ENCODE data around the gene MYL7.
A peak's percentile ranks its signal among the peaks of the same experiment; 100 is the strongest.

The MYL7 gene

DNA sequence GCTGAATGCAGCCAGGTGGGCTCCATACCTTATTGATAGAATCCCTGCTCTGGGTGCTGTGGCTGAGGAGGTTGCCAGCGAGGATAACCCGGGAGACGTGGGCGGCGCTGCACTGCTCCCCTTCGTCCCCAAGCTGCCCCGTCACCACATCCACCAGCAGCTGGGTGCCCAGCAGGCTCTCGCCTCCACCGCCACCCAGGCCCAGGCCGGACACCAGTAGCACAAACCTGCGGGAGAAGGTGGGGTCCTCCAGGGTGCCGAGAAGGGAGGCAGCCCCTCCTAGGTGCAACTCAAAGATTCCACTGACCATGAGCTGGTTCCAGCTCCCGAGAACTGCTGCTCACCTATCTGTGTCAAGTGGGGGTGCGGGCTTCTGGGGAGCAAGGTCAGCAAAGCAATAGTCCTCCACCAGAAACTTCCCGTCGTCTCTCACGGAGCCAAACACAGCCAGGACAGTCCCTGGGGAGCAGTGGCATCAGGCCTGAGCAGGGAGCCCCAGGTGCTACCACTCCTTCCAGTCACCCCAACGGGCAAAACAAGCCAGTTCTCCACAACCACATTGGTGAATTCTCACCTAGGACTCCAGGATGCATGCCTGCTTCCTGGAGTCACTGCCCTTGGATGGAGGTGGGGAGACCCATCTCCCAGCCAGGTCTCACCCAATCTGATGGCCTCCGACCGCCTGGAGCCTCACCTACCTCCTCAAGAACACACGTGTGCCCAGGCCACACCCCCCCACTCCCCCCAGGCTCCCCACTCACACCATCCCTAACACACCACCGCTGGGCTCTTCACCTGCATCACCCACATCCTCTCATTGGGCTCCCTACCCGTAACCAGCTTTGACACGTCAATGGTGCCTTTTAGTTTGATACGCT lies 24.1 kb downstream of the MYL7 start:
- no peak overlapping the region for H3K27ac ChIP-seq

DNA sequence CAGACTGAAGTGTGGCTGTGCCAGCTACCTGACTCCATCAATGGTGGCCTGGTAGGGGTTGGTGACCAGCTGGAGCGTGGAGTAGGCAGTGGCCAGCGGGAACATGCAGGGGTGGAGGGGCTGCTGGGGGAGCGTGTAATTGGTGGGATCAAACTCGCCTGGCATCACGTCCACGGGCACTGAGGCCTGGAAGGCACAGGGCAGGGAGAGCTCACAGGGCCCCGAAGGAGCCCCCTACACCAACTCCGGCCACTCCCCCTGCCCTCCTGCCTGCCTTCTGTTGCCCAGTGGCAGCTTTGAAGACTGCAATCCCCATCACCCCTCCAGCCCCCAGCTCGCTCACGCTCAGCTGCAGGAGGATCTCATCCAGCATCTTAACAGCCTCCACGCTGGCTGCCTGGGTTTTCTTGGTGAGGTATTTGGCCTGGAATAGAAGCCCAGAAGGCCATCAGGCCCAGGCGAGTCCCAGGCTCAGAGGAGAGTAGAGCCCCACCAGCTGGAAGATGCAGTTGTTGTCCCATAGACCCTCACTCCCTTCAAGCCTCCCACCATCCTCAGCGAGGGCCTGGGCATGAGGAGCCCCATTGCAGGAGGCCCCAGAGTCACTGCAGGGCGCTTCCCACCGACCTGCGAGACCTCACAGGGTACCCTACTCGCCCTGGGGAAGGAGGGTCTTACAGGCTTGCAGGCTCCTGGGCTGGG lies 24.9 kb downstream of the MYL7 start:
- Histone ChIP-seq H3K27ac (no peak overlapping the region), H3K4me3 (no peak overlapping the region)

More for the DNA sequence above, 24.1 kb downstream of the MYL7 start:
- H3K4me3 ChIP-seq, result no peak overlapping the region

DNA sequence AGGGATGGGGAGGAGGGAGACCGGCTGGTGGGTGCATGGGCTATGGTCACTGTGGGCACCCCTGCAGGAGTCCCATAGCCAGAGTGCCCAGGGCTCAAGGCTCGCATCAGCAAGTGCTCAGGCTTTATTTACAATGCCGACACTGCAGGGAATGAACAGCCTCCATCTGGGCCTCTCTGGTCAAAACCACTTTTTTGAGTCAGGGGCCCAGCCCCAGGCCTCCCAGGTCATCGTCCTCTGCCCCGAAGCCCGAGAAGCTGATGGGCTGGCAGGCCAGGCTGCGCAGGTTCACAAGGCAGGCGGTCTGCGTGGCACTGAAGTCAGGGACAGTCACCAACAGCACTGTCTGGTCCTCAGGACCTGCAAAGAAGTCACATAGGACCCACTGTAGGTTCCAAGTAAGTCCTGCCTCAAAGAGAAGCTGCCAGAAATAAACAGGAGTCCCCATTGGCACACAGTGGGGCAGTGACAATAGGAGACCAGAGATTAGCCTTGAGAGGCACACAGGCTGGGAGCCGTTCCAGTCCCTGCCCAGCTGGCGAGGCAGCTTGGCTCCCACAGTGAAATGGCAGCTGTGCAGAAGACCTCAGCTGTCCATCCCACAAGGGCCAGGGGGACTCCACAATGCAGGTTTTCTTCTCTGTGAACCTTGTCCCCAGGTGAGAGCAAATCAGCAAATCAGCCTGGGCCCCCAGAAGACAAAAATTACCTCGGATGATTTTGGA lies 26.4 kb downstream of the MYL7 start:
- Histone ChIP-seq H3K27ac (no peak overlapping the region), H3K4me3 (no peak overlapping the region)

DNA sequence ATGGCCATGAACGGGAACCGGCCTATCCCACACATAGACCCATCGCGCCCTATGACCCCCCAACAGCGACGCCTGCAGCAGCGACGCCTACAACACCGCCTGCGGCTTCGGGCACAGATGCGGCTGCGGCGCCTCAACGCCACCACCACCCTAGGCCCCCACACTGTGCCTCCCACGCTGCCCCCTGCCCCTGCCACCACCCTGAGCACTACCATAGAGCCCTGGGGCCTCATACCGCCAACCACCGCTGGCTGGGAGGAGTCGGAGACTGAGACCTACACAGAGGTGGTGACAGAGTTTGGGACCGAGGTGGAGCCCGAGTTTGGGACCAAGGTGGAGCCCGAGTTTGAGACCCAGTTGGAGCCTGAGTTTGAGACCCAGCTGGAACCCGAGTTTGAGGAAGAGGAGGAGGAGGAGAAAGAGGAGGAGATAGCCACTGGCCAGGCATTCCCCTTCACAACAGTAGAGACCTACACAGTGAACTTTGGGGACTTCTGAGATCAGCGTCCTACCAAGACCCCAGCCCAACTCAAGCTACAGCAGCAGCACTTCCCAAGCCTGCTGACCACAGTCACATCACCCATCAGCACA lies 27.3 kb downstream of the MYL7 start:
- H3K27ac ChIP-seq, result no peak overlapping the region
- H3K4me3 ChIP-seq, result no peak overlapping the region

DNA sequence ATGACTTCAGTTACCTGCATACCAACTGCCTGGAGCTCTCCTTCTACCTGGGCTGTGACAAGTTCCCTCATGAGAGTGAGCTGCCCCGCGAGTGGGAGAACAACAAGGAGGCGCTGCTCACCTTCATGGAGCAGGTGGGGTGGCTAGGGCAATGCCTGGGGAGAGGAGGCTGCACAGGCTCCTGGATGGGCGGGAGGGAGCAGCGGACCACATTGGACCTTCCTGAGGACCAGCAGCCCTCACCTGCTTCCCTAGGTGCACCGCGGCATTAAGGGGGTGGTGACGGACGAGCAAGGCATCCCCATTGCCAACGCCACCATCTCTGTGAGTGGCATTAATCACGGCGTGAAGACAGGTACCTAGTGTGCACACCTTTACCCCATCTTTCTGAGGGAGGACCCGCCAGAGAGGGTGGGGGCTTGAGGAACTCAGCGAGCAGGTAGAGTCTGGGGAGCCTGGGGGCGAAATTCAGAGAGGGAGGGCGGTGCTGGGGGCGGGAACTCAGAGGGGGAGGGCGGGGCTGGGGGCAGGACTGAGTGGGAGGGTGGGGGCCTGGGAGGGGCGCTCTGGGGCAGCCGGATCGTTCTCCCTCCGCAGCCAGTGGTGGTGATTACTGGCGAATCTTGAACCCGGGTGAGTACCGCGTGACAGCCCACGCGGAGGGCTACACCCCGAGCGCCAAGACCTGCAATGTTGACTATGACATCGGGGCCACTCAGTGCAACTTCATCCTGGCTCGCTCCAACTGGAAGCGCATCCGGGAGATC lies 28.0 kb downstream of the MYL7 start:
- no peak overlapping the region for H3K27ac ChIP-seq

DNA sequence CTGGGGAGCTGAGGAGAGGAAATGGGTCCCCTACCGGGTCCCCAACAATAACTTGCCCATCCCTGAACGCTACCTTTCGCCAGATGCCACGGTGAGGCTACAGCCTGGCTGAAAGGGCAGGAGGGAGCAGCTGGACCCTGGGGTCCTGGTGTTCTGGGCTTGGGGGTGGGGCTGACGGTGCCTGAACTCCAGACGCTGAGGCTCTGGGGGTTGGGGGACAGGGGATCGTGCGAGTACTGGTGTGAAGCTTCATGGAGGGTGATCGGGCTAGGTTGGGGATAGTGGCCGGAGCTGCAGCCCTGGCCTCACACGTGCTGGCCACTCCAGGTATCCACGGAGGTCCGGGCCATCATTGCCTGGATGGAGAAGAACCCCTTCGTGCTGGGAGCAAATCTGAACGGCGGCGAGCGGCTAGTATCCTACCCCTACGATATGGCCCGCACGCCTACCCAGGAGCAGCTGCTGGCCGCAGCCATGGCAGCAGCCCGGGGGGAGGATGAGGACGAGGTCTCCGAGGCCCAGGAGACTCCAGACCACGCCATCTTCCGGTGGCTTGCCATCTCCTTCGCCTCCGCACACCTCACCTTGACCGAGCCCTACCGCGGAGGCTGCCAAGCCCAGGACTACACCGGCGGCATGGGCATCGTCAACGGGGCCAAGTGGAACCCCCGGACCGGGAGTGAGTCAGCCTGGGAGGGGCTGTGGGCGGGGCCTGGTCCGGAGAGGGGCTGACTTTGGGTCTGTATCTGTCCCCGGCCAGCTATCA lies 28.7 kb downstream of the MYL7 start:
- H3K27ac ChIP-seq, result no peak overlapping the region
- H3K4me3 ChIP-seq, result no peak overlapping the region

More for the DNA sequence above, 28.0 kb downstream of the MYL7 start:
- H3K4me3 ChIP-seq, result no peak overlapping the region

DNA sequence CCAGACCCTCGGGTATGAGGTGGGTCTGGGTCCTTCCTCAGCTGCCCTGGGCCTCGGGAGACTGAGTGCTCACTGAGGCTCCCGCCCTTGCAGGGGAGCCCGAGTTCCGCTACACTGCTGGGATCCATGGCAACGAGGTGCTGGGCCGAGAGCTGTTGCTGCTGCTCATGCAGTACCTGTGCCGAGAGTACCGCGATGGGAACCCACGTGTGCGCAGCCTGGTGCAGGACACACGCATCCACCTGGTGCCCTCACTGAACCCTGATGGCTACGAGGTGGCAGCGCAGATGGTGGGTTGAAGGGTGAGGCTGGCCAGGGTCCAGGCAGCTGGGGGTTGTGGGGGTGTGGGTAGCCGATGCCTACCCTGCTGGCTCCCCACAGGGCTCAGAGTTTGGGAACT lies 29.4 kb downstream of the MYL7 start:
- H3K4me3 ChIP-seq, result no peak overlapping the region
- no peak overlapping the region for H3K27ac ChIP-seq

DNA sequence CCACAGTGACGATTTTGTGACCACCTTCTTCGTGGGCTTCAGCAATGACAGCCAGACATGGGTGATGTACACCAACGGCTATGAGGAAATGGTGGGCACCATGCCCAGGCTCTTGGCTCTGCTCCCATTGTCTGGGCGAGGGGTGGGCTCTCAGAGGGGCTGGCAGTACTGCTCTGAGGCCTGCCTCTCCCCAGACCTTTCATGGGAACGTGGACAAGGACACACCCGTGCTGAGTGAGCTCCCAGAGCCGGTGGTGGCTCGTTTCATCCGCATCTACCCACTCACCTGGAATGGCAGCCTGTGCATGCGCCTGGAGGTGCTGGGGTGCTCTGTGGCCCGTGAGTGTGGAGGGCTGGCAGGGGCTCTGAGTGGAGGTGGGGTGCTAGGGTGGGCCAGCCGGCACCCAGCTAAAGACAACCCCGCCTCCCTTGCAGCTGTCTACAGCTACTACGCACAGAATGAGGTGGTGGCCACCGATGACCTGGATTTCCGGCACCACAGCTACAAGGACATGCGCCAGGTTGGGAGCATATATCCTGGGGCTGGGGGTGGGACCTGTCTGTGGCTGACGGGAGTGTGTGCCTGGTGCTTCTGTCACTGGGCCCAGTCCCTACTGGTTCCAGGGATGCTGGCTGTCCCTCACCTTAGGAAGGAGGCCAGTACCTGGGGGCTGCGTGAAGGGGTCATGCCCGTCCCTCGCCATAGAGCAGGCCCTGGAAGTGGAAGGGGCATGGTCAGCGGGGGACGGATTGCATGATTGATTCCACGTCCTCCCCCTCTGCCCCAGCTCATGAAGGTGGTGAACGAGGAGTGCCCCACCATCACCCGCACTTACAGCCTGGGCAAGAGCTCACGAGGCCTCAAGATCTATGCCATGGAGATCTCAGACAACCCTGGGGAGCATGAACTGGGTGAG lies 30.2 kb downstream of the MYL7 start:
- Histone ChIP-seq H3K4me3 (no peak overlapping the region), H3K27ac (peak overlapping the region in 3 of 21 experiments; percentile 7 to 21 (median 11))

DNA sequence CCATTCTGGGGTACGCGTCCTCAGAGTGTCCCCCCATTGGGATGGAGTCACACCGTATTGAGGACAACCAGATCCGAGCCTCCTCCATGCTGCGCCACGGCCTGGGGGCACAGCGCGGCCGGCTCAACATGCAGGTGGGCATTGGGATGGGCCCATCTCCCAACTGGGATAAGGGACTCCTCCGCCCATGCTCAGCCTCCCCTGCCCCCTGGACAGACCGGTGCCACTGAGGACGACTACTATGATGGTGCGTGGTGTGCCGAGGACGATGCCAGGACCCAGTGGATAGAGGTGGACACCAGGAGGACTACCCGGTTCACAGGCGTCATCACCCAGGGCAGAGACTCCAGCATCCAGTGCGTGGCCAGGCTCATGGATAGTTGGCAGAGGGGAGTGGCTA lies 31.1 kb downstream of the MYL7 start:
- H3K4me3 ChIP-seq, result no peak overlapping the region
- H3K27ac ChIP-seq, result peak overlapping the region in 2 of 21 experiments; percentile 11 to 18

DNA sequence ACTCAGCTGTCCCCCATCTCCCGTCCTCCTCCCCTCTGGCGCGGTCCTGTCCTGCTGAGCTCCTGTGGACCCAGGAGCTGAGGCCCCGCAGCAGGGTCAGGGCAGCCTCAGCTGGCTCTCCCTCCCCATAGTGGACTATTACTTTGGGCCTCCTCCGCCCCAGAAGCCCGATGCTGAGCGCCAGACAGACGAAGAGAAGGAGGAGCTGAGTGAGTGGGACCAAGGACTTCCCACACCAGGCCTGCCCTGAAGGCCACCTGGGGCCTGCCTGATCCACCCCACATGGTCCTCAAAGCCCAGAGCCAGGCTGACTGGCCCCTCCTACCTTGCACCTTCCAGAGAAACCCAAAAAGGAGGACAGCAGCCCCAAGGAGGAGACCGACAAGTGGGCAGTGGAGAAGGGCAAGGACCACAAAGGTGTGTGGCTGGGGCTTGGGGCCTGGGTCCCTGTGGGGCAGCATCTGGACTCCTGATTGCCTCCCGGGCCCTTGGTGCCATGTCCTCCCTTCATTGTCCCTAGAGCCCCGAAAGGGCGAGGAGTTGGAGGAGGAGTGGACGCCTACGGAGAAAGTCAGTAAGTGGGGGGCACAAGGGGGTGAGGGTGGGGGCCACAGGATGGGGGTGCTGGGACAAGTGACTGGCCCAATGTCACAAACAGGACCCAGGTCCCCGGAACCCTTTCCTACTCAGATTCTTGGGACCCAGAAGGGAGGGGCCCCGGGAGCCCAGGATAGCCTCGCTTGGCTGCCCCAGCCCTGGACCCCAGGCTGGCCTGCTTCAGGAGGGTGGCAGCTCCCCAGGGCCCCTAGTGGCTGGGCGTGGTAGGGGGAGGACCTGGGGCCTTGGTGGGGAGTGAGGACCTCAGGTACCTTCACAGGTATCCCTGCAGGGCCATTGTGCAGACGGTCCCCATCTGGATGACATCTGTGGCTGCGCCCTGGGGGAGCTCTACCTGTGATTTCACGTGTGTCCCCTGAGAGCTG lies 32.1 kb downstream of the MYL7 start:
- Histone ChIP-seq H3K4me3 (no peak overlapping the region), H3K27ac (peak overlapping the region in 5 of 21 experiments; percentile 6 to 47 (median 25))

DNA sequence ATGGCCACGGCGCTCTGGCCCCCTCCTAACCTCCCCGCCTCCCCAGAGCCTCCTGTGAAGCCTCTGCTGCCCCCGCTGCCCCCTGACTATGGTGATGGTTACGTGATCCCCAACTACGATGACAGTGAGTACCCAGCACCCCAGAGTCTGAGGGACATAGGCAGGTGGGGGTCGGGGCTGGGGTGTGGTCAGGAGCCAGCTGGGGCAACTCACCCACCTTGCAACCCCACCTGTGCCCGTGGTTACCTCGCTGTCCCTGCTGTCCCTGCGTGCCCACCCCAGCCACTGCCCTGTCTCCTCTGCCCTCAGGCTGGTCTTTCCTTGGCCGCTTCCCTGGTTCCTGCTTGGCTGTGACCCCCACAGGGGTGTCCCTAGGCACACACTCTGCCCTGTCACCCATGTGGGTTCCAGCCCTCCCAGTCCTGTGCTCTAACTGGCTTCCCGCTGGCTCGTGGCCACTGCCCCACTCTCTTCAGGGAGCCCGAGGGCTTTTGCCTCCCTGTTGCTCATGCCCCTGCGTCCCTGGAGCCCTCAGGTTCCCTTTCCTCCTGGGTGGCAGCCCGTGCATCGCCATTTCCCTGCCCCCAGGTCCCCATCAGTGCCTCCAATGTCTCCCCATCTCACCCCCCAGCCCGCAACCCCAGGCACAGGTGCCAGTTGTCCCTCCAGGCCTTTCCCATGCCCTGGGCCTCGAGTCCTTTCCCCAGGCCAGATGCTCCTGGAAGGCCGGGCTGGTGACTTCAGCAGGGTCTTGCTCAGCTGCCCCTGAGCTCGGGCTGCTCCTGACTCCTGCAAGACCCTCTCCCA lies 33.0 kb downstream of the MYL7 start:
- peak overlapping the region in 9 of 21 experiments; percentile 25 to 99 (median 83) for H3K27ac ChIP-seq
- no peak overlapping the region for H3K4me3 ChIP-seq

DNA sequence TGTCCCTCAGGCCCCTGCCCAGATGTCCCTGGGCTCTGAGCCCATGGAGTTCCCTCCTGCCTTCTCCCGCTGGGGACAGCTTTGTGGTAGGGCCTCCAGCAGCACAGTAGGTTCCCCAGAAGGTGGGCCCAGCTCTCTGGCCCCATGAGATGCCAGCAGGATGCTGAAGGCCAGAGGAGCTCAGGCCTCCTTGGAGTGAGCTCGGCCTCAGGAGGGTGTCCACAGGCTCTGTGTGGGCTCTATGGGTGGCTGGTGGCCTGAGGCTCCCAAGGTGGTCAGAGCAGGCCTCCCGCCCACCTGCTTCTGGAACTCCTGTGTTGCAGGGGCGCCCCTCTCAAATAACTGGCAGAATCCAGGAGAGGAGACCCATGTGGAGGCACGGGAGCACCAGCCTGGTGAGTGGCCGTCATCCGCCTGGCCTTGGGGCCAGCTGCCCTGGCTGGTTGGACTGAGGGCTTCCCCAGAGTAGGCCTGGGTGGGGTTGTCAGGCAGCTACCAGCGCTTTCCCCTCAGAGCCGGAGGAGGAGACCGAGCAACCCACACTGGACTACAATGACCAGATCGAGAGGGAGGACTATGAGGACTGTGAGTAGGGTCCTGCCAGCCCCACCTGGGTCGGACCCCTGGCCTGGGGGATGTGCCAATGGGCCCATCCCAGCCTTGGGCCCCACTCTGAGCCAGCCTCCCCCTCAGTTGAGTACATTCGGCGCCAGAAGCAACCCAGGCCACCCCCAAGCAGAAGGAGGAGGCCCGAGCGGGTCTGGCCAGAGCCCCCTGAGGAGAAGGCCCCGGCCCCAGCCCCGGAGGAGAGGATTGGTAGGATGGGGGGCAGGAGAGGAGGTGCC lies 33.8 kb downstream of the MYL7 start:
- Histone ChIP-seq H3K27ac (peak overlapping the region in 14 of 21 experiments; percentile 28 to 99 (median 90)), H3K4me3 (peak overlapping the region in 5 of 7 experiments; percentile 4 to 58 (median 44))

DNA sequence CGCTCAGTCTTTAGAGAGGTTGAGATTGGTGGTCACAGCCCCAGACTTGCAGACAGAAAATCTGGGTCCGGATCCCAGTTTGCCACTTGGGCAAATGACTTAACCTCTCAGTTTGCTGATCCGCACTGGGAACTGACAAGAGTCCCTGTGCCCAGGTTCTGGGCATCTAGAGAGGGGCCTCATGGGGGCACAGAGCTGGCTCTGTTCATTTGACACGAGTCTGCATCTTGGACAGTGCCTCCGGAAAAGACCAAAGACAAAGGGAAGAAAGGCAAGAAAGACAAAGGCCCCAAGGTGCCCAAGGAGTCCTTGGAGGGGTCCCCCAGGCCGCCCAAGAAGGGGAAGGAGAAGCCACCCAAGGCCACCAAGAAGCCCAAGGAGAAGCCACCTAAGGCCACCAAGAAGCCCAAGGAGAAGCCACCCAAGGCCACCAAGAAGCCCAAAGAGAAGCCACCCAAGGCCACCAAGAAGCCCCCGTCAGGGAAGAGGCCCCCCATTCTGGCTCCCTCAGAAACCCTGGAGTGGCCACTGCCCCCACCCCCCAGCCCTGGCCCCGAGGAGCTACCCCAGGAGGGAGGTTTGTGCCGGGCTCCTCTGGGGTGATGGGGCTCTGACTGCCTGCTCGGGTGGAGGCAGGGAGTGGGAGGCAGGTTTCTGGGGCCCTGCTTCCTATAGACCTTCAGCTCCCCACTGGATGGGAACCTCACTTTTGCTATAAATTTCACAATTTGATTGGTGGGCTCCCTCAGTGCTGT lies 34.6 kb downstream of the MYL7 start:
- Histone ChIP-seq H3K4me3 (peak overlapping the region in 6 of 7 experiments; percentile 42 to 60 (median 48)), H3K27ac (peak overlapping the region in 18 of 21 experiments; percentile 25 to 99 (median 90))

DNA sequence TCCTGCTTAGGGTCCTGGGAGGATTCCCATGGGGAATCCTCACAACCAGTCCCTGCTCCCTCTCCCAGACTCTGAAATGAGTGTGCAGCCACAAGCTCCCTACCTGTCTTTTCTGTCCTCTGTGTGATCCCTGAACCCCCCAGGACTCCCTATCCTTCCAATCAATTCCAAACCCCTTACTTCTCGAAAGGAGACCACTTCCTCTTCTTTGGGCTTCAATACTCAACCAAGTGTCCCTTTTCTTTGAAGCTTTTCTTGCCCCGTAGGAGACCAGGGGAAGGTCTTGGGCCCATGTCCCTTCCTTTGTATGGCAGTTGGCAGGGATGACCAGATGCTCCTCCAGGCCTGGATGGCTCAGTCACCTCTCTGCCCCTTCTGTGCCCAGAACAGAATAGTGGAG lies 35.3 kb downstream of the MYL7 start:
- H3K27ac ChIP-seq, result peak overlapping the region in 20 of 21 experiments; percentile 81 to 99 (median 90)

More for the DNA sequence above, 35.3 kb downstream of the MYL7 start:
- peak overlapping the region; percentile 42 to 60 (median 44) for H3K4me3 ChIP-seq

Data from skin epidermis (tissue), 12 donors.